PFSK-1 (cell line): ENCODE results near the gene LRP2.

ENCODE experiments used
- FOXP2 ChIP-seq: optimal IDR thresholded peaks from 2 replicates; pipeline ENCODE3; 2011; ENCODE audit warnings: borderline replicate concordance, control low read depth, inconsistent platforms; ENCODE audit not compliant: insufficient read depth; ENCODE audit errors: extremely low read length, extremely low read depth
- POLR2AphosphoS5 ChIP-seq: IDR thresholded peaks from 2 replicates; pipeline ENCODE4 v1.6.1; 2012; ENCODE audit warnings: low read depth, mild to moderate bottlenecking, control low read depth, low read length, moderate library complexity
- REST ChIP-seq, 2 experiments: IDR thresholded peaks; 2 replicates each; pipeline versions ENCODE4 v1.6.1 to v1.8.0; 2011 to 2012; ENCODE audit warnings: low read depth in 2 of 2, low read length in 2 of 2, control low read depth in 1 of 2, inconsistent platforms in 1 of 2, mild to moderate bottlenecking in 1 of 2, moderate library complexity in 1 of 2; ENCODE audit not compliant: insufficient read depth in 1 of 2
- SIN3A ChIP-seq: IDR thresholded peaks from 2 replicates; pipeline ENCODE4 v1.6.1; 2012; ENCODE audit warnings: mild to moderate bottlenecking, low read length, moderate library complexity, borderline replicate concordance; ENCODE audit not compliant: insufficient read depth
- TAF1 ChIP-seq: IDR thresholded peaks from 2 replicates; pipeline ENCODE4 v1.6.1; 2012; ENCODE audit warnings: low read length, control low read depth, borderline replicate concordance; ENCODE audit not compliant: insufficient read depth

The LRP2 gene

GRCh38 chr2:169173876-169174275 is 188.5 kb downstream of the LRP2 start:
- TF ChIP-seq TAF1 (no peak), SIN3A (no peak), POLR2AphosphoS5 (no peak), FOXP2 (no peak), REST (IDR thresholded peaks at IDR 0.05; ENCODE audit: insufficient read depth in 1 of 2, low read depth in 2 of 2, low read length in 2 of 2) (no peak)

GRCh38 chr2:169172914-169173313 is 189.4 kb downstream of the LRP2 start:
- no peak for TF ChIP-seq TAF1
- no peak for TF ChIP-seq SIN3A
- TF ChIP-seq FOXP2 = no peak
- no peak for TF ChIP-seq POLR2AphosphoS5
- no peak for TF ChIP-seq REST (IDR thresholded peaks at IDR 0.05; ENCODE audit: insufficient read depth in 1 of 2, low read depth in 2 of 2, low read length in 2 of 2)

DNA sequence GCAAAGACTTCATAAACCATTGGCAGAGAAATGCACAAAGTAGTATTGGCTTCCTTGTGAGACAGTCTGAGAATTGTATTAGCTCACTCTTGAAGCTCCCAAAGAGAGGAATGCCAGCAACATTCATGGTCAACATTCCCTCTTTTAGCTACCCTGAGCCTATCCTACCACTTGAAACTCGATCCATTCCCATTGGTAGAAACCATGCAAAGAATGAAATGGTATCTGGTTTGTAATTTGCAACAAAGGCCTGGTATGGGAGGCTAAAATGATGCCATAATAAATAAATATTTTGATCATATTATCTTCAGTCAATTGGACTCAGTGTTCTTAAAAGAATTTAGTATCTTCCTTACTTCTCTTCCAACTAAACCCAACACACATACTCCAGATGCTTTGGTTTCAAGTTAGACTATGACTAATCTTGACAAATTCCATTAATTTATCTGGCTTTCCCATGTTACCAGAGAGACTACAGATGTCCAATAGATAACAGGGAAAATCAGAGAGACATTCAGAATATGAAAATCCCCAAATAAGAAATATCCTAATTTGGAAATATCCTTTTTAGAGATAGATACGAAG is 190.1 kb downstream of the LRP2 start:
- TF ChIP-seq SIN3A (no peak), POLR2AphosphoS5 (no peak), TAF1 (no peak), REST (IDR thresholded peaks at IDR 0.05; ENCODE audit: insufficient read depth in 1 of 2, low read depth in 2 of 2, low read length in 2 of 2) (no peak), FOXP2 (no peak)

DNA sequence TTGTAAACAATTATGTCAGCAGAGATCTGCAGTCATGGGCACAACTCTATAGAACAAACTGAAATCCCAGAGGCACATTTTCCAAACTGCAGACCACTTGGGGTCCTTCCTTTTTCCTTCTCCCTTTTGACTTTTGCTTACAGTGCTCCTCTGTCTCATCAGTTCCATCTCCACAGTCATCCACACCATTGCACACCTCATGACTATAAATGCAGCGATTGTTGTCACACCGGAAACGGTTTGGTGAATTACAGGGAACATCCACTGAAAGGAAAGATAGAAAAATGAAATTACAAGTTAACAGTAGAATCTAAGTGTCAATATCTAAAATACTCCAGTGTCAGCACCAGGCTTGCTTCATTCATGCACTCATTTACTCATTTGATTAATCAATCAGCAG is 196.5 kb downstream of the LRP2 start:
- no peak for TF ChIP-seq FOXP2
- TF ChIP-seq POLR2AphosphoS5 = no peak
- no peak for TF ChIP-seq SIN3A
- no peak for TF ChIP-seq TAF1
- TF ChIP-seq REST (IDR thresholded peaks at IDR 0.05; ENCODE audit: insufficient read depth in 1 of 2, low read depth in 2 of 2, low read length in 2 of 2) = no peak

- TF ChIP-seq SIN3A (no peak), TAF1 (no peak), POLR2AphosphoS5 (no peak), FOXP2 (no peak), REST (IDR thresholded peaks at IDR 0.05; ENCODE audit: insufficient read depth in 1 of 2, low read depth in 2 of 2, low read length in 2 of 2) (no peak)
Measured at GRCh38 chr2:169164311-169164710, 198.0 kb downstream of the LRP2 start.
